ENCODE measurements around the gene TMBIM1. TPM values are rescaled to one million over a fixed set of nuclear protein-coding genes. Genes with fewer than 3 reads are reported as not detected.
"Not testable (repeated sequence)": the region's sequence is repeated elsewhere in the genome, so short reads cannot be mapped to it uniquely, and the experiment has no call there.

TMBIM1 gene
- polyA plus RNA-seq, 5 donors = 65.6 to 79.6 (median 73.4) TPM

DNA sequence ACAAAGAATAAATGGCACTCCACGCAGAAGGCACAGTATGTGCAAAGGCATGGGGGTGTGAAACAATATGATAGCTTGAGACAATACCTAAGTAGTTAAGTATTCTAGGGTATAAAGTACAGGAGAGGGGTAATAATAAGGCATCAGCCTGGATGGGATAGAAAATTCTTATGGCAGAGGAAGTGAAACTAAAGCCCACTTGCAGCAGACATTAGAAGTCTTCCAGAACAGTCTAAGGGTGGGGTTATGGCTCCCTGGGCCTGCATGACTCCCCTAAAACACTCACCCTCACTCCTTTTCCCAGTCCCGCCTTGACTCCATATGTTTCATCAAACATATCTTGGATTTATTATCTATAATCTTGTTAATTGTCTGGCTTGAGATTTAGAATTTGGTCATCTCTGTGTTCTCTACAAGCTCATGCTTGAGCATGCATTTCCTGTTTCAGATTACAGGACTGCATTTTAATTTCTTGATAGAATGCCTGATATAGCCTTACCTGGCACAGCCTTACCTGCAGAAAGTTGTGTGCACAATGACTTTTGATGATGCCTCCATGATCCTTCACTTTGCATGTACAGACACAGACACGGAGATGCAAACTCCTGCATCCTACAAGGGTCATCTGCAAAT, 28.5 kb upstream of the TMBIM1 start:
- no peak for DNase-seq

DNA sequence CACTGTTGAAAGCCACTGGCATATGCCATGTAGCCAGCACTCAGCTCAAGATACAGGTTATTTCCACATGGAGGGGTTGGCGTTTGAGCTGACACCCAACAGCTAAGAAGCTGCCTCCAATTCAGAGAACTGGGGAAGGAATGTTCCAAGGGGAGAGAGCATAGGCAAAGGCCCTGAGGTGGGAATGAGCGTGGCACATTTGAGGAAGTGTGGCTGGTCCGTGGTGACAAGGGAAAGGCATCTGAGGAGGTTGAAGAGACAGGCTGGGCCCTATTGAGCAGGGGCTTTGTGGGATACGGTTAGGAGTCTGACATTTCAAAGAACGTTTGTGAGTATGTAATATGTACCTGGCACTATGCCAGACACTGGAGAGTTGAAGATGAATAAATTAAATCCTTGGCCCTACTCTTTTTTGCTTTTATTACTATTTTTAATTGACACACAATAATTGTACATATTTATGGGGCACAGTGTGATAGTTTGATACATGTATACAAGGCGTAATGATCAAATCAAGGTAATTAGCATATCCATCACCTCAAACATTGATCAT, 27.6 kb upstream of the TMBIM1 start:
- DNase-seq = no peak

DNA sequence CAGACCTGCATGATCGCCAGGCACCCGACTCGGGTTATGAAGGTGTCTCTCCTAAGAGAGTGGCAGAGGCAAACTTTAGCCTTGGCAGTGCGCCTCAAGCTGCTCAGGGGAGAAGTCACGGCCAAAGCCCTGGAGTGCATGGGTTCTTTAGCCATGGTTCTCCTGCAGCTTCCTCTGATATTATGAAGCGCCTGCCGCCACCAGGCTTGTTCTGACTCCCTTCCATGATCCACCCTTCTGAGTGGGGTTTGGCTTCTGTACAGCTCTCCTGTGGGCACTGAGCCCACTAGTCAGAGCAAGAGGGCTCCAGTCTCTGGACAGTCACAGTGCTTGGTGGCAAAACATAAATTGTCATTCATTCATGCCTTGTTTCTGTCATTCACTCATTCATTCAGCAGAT, 25.9 kb upstream of the TMBIM1 start:
- DNase-seq = no peak

DNA sequence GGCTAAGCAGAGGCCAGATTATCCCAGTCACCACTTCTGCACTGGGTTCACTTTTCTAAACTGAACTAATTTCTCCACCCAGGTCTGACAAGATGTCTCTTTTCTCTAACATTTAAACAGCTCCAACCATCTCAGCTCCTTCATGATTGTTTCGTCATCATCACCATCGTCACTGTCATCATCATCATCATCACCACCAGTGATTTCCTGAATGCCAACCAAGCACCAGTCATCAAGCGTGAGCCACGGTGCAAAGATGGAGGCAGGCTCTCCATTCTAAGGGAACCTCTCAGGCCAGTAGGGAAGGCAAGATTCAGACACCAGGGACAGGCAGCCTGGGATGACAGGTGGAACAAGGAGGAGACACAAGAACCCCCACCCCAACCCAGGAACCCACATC, 25.5 kb upstream of the TMBIM1 start:
- DNase-seq = no peak

DNA sequence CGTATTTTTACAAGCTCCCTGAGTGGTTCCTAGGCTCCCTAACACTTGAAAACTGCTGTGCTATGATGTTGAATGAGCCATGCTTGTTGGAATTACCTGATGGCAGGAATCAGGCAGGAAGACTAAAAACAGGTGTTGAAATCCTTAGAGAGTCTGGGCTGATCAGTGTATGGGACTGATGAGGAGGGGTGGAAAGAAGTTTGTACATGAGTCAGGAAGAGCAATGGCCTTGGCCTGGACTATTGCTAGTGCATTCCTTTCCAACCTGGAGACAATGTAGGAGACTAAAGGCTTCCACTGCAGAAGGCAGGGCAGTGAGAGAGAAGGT, 25.0 kb upstream of the TMBIM1 start:
- no peak for DNase-seq

DNA sequence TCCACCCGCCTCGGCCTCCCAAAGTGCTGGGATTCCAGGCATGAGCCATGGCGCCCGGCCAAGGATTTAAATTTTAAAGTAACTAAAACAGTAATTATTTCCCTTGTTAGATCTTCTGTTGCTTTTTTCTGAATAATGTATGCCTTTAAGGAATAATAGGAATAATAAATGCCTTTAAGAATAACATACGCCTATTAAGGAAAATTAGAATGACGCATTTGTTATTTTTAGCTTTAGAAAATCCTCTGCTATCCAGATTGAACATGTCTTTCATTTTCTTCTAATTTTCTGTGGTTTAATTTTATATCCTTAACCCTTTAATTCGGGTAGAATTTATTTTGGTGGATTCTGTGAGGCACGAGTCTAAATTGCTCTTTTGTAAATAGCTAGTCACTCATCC, 23.1 kb upstream of the TMBIM1 start:
- no peak for DNase-seq

DNA sequence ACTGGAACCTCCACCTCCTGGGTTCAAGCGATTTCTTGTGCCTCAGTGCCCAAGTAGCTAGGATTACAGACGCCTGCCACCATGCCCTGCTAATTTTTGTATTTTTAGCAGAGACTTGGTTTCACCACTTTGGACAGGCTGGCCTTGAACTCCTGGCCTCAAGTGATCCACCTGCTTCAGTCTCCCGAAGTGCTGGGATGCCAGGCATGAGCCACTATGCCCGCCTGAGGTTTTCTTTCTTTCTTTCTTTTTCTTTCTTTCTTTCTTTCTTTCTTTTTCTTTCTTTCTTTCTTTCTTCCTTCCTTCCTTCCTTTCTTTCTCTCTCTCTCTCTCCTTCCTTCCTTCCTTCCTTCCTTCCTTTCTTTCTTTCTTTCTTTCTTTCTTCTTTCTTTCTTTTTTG, 22.5 kb upstream of the TMBIM1 start:
- not testable (repeated sequence) for DNase-seq

DNA sequence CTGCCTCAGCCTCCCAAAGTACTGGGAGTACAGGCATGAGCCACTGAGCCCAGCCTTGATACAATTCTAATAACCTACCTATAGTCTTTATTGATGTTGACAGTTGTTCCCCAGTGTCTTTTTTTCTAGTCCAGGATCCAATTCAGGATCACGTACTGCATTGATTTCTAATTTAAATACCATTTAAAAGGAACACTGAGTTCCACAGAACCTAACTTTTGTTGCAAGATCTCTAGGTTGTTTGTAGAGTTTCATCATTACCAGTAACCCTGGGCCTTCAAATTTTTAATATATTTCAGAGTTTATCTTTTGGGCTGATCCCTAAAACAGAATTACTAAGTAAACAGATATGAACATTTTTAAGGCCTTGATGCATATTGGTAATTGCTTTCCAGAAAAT, 21.1 kb upstream of the TMBIM1 start:
- DNase-seq = no peak

DNA sequence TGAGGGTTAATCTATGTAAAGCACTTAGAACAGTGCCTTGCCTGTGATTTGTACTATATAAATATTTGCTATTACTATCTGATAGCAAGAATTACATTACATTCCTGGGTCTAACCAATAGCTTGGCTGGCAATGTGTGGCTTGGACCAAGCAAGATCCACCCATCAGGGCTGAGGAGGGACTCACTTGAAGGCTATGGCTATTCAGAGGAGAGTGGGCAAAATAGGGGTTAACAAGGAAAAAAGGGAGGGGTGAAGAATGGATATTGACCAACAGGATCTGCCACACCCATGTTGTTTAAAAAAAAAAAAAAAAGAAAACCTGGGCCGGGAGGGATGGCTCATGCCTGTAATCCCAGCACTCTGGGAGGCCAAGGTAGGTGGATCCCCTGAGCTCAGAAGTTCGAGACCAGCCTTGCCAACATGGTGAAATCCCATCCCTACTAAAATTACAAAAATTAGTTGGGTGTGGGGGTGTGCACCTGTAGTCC, 20.0 kb upstream of the TMBIM1 start:
- no peak for DNase-seq

DNA sequence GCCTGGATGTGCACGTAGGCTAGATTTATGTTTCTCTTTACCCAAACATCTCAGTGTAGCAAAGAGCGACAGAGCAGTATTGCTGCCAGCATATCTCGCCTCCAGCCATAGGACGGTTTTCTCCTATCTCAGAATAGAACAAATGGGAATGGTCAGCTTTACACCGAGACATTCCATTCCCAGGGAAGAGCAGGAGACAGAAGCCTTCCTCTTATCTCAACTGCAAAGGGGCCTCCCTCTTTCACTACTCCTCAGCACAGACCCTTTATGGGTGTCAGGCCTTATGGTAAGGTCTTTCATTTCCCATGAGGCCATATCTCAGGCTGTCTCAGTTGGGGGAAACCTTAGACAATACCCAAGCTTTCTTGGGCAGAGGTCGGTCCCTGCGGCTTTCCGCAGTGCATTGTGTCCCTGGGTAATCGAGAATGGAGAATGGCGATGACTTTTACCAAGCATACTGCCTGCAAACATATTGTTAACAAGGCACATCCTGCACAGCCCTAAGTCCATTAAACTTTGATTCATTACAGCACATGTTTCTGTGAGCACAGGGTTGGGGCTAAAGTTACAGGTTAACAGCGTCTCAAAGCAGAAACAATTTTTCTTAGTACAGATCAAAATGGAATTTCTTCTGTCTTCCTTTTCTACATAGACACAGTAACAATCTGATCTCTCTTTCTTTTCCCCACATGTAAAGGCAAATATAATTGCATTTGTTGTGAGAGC, 19.4 kb upstream of the TMBIM1 start:
- not testable (repeated sequence) for DNase-seq

DNA sequence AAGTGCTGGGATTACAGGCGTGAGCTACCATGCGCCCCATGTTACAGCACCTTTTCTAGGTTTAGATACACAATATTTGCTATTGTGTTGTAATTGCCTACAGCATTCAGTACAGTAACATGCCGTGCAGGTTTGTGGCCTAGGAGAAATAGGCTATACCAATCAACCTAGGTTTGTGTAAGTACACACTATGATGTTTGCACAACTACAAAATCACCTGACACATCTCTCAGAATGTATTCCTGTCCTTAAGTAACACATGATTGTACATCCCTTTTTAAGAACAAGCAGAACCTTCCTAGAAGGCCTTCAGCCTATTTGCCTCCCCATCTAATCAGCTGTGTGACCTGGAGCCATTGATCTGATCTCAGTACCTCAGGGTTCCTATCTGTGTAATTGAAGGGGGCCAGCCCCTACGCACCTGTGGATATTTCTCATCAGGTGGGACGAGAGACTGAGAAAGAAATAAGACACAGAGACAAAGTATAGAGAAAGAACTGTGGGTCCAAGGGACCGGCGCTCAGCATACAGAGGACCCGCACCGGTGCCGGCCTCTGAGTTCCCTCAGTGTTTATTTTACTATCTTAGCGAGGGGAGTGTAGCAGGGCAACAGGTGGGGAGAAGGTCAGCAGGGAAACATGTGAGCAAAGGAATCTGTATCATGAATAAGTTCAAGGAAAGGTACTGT, 18.7 kb upstream of the TMBIM1 start:
- DNase-seq = no peak

DNA sequence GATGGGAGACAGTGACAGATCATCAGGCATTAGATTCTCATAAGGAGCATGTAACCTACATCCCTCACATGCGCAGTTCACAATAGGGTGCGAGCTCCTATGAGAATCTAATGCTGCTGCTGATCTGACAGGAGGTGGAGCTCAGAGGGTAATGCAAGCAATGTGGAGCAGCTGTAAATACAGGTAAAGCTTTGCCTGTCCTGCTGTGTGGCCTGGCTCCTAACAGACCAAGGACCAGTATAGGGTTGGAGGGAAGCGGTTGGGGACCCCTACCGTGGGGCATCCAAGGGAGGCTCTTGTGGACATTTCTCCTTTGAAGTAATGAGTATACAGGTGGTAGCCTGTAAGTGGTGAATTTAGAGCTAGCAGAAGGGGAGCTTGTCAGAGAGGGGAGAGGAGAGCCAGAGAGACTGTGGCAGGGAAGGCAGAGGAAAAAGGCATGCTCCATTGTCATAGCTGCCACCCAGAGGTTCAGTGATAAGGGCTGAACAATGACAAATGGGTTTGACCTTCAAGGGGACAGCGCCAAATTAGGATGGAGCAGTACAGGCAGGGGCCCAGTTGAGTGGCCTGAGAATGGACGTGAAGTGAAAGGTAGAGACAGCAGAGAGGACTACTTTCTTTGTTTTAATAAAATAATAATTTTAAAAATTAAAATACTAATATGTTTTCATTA, 15.2 kb upstream of the TMBIM1 start:
- no peak for DNase-seq

DNA sequence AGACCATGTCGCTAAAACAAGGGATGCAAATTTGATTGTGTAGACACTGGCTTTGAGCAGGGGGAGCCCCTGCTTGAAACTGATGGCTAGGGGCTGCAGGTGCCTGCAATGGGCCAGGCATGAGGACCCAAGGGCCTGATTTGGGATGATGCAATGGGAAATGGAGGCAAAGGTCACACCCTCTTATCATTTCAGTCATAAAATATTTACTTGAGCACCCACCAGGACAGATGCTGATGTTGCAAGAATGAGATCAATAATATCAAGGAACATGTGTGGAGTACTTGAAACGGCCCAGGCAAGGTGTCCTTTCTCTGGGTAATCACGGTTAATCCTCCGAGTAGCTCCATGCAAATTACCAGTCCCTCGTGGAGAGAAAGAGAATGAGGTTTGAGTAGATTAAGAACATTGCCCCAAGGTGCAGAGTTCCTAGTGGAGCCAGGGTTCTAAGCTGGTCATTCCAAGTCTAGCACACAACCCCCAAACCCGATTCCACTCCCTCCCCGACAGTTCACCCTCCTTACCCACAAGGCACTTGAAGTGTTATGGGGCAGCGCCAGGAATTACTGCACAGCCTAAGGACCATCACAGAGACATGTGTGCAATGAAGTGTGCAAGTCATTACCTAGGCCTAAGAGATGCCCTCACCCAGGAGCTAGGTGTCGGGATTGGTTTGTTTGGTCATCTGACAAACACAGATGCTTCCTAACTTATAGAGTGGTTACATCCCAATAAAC, 14.0 kb upstream of the TMBIM1 start:
- no peak for DNase-seq

DNA sequence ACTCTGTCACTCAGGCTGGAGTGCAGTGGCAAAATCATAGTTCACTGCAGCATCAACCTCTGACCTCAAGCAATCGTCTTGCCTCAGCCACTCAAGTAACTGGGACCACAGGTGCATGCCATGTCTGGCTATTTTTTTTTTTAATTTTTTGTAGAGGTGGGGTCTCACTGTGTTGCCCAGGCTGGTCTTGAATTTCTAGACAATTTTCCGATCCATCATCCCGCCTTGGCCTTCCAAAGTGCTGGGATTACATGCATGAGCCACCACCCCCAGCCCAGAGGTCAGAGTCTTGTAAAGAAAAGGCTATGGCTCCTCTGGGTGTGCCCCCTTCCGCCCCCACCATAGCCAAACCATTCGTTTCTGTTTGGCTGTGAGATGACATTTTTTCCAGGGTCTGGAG, 13.1 kb upstream of the TMBIM1 start:
- no peak for DNase-seq

DNA sequence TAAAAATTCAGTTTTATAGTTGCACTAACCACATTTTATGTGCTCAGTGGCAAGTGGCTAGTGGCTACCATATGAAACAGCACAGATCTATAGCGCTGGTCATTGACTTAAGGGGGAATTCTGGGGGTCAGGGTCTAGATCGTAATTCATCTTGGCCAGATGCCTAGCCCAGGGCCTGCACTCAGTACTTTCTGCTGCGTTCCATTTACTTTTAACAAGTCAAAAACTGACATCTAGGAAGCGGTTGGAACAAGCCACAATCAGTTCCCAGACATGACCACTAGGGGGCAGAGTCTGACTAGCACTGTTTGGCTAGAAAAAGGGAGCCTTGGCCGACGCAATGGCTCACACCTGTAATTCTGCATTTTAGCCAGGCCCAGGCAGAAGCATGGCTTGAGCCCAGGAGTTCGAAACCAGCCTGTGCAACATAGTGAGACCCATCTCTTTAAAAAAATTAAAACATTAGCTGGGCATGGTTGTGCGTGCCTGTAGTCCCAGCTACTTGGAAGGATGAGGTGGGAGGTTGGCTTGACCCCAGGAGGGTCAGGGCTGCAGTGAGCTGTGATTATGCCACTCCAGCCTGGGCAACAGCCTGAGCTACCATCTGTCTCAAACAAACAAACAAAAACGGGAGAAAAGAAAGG, 9.0 kb upstream of the TMBIM1 start:
- DNase-seq = peak; percentile 71 to 85

DNA sequence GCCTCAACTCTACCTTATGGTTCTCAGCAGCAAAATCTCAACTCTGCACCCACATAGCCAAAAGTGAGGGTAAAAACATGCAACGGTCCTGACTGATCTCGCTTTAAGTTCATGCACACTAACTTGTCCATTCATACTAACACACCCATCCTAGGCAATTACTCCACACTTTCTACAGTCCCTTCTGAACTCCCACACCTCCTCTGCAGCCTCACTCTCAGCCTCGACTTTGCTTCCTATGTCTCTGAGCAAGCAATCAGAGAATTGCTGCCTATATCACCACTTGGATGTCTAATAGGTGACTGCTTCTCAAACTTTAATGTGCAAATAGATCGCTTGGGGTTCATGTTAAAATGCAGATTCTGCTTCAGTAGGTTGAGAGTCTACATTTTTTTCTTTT, 7.8 kb upstream of the TMBIM1 start:
- DNase-seq = no peak

DNA sequence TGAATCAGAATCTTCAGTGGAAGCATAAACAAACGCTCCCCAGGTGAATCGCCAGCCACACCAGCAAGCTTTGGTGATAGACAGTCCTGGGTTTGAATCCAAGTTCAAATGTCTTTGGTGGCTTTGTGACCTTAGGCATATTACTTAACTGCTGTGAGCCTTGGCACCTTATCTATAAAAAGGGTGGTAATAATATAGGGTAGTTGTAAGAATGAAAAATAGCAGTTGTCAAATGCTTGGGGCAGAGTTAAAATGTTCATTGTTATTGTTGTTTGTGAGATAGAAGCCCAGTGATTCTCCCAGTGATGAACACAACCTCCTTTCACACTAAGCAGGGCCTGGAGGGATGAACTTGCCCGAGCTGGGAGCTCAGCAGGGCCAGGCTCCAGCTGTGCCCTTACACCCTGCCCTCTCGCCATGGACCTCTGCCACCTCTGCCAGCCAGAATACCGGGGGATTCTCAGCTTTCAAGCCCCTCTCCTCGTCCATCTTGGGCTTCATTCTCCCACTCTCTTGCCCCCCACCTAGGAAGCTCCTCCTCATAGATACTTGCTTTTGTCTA, 6.1 kb upstream of the TMBIM1 start:
- no peak for DNase-seq

DNA sequence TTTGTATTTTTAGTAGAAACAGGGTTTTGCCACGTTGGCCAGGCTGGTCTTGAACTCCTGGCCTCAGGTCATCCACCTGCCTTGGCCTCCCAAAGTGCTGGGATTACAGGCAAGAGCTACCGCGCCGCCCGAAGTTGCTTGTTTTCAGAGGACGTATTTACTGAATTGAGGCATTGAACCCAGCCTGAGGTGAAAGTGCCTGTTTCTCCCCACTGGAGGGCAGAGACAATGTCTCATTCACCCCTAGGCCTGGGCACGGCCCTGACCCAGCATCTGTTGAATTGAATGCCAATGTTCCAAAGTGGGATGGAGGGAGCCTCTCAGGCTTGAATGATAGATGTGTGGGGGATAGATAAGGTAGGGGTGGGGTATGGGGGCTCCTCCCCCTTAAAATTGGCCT, 4.5 kb upstream of the TMBIM1 start:
- DNase-seq = no peak

DNA sequence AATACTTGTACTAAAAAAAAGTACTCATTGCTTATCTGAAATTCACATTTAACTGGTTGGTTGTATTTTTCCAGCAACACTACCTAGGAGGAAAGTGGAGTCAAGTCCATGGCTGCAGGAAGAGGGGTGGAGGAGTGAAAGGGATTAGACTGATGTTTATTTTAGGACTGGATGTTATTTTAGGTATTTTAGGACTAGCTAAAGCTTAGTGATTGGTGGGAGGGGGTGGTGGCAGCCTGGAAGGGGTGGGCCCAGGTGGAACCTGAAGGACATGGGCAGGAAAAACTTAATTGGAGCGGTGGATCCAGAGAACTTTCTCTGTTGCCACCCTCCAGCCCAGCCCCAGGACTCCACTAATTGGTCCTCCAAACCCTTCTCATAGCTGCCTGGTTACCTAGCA, 3.9 kb upstream of the TMBIM1 start:
- no peak for DNase-seq

DNA sequence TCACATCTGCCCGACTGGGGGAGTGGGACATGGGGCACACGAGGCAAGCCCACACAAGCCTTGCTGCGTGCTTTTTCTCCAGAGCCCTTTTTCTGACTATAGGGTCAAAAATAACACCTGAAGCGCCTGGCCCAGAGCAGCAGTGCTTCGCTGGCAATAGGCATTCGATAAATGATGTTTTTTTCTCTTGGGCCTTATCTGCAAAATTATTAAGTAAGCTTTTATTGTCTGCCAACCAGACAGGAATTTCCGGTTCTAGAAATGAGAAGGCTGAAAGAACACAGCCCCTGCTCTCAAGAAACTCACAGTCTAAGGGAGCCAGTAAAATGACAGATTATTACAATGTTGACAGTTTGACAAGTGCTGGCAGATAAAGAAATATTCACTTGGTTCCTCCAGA, 2.7 kb upstream of the TMBIM1 start:
- peak; percentile 68 to 71 for DNase-seq

Measured in right lung (tissue), 5 donors.